Neutrophil (primary cell): ENCODE data around the gene JMJD8.

ENCODE experiments used
- H3K27ac ChIP-seq: fragments of 200-600 bp; sonication (generic); 2 replicates; pipeline ENCODE4 v1.5.1; 2016; ENCODE audit warnings: mild to moderate bottlenecking, moderate library complexity
- H3K27me3 ChIP-seq: fragments of 200-600 bp; sonication (generic); 2 replicates; pipeline ENCODE4 v1.6.0; 2016; ENCODE audit warnings: mild to moderate bottlenecking
- H3K36me3 ChIP-seq: fragments of 200-600 bp; sonication (generic); 2 replicates; pipeline ENCODE4 v1.5.1; 2017
- H3K4me1 ChIP-seq, 2 experiments: fragments of 200-600 bp in 1 of 2; sonication (generic) in 1 of 2; 1 replicate in 1 of 2; 2 replicates in 1 of 2; pipeline versions ENCODE4 v1.5.1 to v1.6.1; 2013 to 2016; ENCODE audit warnings: low read depth in 1 of 2, low read length in 1 of 2, mild to moderate bottlenecking in 1 of 2, moderate library complexity in 1 of 2; ENCODE audit not compliant: control insufficient read depth in 1 of 2, insufficient read depth in 1 of 2
- H3K4me3 ChIP-seq, 2 experiments: fragments of 200-600 bp in 1 of 2; sonication (generic) in 1 of 2; 1 replicate in 1 of 2; 2 replicates in 1 of 2; pipeline ENCODE4 v1.5.1; 2013 to 2016; ENCODE audit warnings: low read depth in 1 of 2, low read length in 1 of 2, mild to moderate bottlenecking in 1 of 2, moderate library complexity in 1 of 2
- H3K9me3 ChIP-seq: fragments of 200-600 bp; sonication (generic); 2 replicates; pipeline ENCODE4 v1.5.1; 2016
- TF ChIP-seq, protein P1 (sequence below): fragments of 200-600 bp; sonication (generic); IDR thresholded peaks from 2 replicates; pipeline ENCODE4 v1.5.1; 2016; ENCODE audit warnings: antibody characterized with exemption

The JMJD8 gene

GRCh38 chr16:711548-712320 is 27.6 kb upstream of the JMJD8 start:
- Histone ChIP-seq H3K4me1 (peaks cover 9 to 16% of the 10 kb centered on the region in 2 experiments), H3K27ac (no peak overlapping the region), H3K4me3 (no peak overlapping the region), H3K36me3 (no peaks in the 10 kb centered on the region), H3K9me3 (no peaks in the 10 kb centered on the region), H3K27me3 (peaks cover 100% of the 10 kb centered on the region)
- TF ChIP-seq, protein P1, sequence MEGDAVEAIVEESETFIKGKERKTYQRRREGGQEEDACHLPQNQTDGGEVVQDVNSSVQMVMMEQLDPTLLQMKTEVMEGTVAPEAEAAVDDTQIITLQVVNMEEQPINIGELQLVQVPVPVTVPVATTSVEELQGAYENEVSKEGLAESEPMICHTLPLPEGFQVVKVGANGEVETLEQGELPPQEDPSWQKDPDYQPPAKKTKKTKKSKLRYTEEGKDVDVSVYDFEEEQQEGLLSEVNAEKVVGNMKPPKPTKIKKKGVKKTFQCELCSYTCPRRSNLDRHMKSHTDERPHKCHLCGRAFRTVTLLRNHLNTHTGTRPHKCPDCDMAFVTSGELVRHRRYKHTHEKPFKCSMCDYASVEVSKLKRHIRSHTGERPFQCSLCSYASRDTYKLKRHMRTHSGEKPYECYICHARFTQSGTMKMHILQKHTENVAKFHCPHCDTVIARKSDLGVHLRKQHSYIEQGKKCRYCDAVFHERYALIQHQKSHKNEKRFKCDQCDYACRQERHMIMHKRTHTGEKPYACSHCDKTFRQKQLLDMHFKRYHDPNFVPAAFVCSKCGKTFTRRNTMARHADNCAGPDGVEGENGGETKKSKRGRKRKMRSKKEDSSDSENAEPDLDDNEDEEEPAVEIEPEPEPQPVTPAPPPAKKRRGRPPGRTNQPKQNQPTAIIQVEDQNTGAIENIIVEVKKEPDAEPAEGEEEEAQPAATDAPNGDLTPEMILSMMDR: peak; percentile 79

DNA sequence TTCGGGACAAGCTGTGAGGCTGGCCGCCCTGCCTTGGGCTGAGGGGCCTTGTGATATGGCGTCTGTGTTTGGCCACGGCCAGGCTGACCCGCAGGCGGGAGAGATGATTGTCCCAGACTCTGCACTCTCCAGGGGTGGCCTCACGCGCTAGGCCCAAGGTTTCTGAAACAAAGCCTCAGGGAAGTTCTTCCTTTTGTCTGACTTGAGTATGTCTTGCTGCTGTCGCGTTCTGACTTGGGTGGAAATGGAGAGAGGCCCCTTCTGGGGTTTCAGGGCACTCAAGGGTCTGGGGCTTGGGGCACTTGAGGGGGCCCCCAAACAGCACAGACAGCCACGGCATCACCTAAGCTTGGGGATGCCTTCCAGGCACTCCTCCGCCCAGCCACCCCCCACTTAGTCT is 26.9 kb upstream of the JMJD8 start:
- H3K9me3 ChIP-seq: no peaks in the 10 kb centered on the region
- peaks cover 9 to 15% of the 10 kb centered on the region in 2 experiments for H3K4me1 ChIP-seq
- no peak overlapping the region for H3K4me3 ChIP-seq
- TF ChIP-seq, protein P1: no peak
- no peak overlapping the region for H3K27ac ChIP-seq
- no peaks in the 10 kb centered on the region for H3K36me3 ChIP-seq
- peaks cover 100% of the 10 kb centered on the region for H3K27me3 ChIP-seq

GRCh38 chr16:710500-711075 is 26.5 kb upstream of the JMJD8 start:
- H3K4me3 ChIP-seq: no peak overlapping the region
- no peaks in the 10 kb centered on the region for H3K9me3 ChIP-seq
- peaks cover 5 to 10% of the 10 kb centered on the region in 2 experiments for H3K4me1 ChIP-seq
- peaks cover 99% of the 10 kb centered on the region for H3K27me3 ChIP-seq
- H3K27ac ChIP-seq: no peak overlapping the region
- no peaks in the 10 kb centered on the region for H3K36me3 ChIP-seq
- TF ChIP-seq, protein P1: no peak

DNA sequence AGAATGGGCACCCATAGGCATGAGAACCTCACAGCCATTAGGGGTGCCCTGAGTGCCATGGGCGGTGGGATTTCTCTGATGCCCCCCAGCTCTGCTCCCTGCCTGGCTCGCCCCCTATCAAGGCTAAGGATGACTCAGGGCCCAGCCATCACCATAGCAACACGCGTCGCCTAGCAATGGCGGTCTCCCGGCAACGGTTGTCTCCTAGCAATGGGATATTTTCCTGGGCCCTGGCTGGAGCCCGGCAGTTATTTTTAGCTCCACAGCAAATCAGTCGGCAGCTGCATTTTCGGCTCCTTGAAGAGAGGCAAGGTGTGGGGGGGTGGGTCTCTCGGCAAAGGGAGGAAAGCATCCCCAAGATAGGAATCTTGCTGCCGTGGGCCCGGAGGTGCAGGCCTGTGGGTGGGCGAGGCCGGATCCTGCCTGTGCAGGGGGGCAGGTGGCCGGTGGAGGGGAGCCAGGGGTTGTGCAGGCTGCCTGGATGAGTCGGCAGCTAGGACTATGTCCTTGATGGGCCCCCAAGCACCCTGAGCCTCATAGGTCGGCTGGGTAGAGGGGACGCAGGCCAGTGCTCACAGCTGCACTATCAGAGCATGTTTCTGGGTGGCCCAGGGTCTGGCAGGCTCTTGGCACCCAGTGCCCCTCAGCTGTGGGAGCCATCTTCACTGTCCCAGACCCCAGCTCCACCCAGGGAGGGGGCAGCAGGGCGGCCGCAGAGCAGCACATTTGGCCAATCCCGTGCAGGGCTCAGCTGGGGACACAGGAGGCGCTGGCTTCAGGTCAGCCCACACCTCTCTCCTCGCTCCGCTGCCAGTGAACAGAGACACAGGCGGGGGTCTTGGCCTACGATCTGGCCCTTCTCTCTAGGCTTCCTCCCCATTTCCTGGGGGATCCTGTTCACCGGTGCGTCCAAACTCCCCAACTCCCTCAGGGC is 25.7 kb upstream of the JMJD8 start:
- Histone ChIP-seq H3K27ac (no peak overlapping the region), H3K4me3 (no peak overlapping the region)
- TF ChIP-seq, protein P1: no peak

DNA sequence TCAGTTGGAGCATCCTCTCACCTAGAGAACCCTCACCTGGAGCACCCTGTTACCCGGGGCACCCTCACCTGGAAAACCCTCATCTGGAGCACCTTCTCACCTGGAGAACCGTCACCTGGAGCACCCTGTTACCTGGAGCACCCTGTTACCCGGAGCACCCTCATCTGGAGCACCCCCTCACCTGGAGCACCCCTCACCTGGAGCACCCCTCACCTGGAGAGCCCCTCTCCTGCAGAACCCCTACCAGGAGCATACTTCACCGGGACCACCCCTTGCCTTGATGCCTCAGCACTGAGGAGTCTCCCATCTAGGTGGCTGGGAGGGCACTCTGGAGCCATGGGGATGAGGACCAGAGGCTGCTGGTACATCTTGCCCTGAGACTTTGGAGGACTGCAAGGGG is 24.8 kb upstream of the JMJD8 start:
- H3K9me3 ChIP-seq: no peaks in the 10 kb centered on the region
- no peaks in the 10 kb centered on the region for H3K36me3 ChIP-seq
- TF ChIP-seq, protein P1: no peak
- no peak overlapping the region for H3K27ac ChIP-seq
- H3K27me3 ChIP-seq: peaks cover 99% of the 10 kb centered on the region
- no peaks in the 10 kb centered on the region for H3K4me1 ChIP-seq
- no peak overlapping the region for H3K4me3 ChIP-seq

More for the DNA sequence above, 25.7 kb upstream of the JMJD8 start:
- Histone ChIP-seq H3K9me3 (no peaks in the 10 kb centered on the region), H3K4me1 (peaks cover 0 to 5% of the 10 kb centered on the region in 2 experiments), H3K27me3 (peaks cover 99% of the 10 kb centered on the region), H3K36me3 (no peaks in the 10 kb centered on the region)
